Smooth muscle cell (in vitro differentiated cells): ENCODE data around the gene MBLAC2. TPM values are rescaled to one million over a fixed set of nuclear protein-coding genes. Genes with fewer than 3 reads are reported as not detected.

Experiments used
- DNase-seq: peaks from one replicate; lab custom pipeline; 2025; ENCODE audit not compliant: unreplicated experiment; lab: John Stamatoyannopoulos, UW
- H2AFZ ChIP-seq: fragments of 200-600 bp; sonication (generic); 2 replicates; pipeline ENCODE4 v1.6.0; 2016; ENCODE audit warnings: antibody characterized with exemption, low read depth, mild to moderate bottlenecking
- H3F3A ChIP-seq: fragments of 200-600 bp; sonication (generic); 2 replicates; pipeline ENCODE4 v1.6.0; 2017; ENCODE audit warnings: antibody characterized with exemption, low read depth
- H3K27ac ChIP-seq: fragments of 200-600 bp; sonication (generic); 2 replicates; pipeline ENCODE4 v1.5.1; 2016; ENCODE audit warnings: low read depth, mild to moderate bottlenecking
- H3K27me3 ChIP-seq: fragments of 200-600 bp; sonication (generic); 2 replicates; pipeline ENCODE4 v1.6.1; 2016; ENCODE audit warnings: low read depth, mild to moderate bottlenecking
- H3K36me3 ChIP-seq: fragments of 200-600 bp; sonication (generic); 2 replicates; pipeline ENCODE4 v1.5.1; 2016; ENCODE audit warnings: low read depth
- H3K4me1 ChIP-seq: fragments of 200-600 bp; sonication (generic); 2 replicates; pipeline ENCODE4 v1.5.1; 2016; ENCODE audit warnings: low read depth
- H3K4me2 ChIP-seq: fragments of 200-600 bp; sonication (generic); 2 replicates; pipeline ENCODE4 v1.6.0; 2016; ENCODE audit warnings: mild to moderate bottlenecking
- H3K4me3 ChIP-seq: fragments of 200-600 bp; sonication (generic); 2 replicates; pipeline ENCODE4 v1.5.1; 2016; ENCODE audit warnings: mild to moderate bottlenecking
- H3K79me2 ChIP-seq: fragments of 200-600 bp; sonication (generic); 2 replicates; pipeline ENCODE4 v1.6.0; 2016; ENCODE audit warnings: low read depth, mild to moderate bottlenecking
- H3K9ac ChIP-seq: fragments of 200-600 bp; sonication (generic); 2 replicates; pipeline ENCODE4 v1.6.0; 2016; ENCODE audit warnings: low read depth
- H3K9me3 ChIP-seq: fragments of 200-600 bp; sonication (generic); replicated peaks from 2 replicates; pipeline ENCODE4 v1.5.1; 2016; ENCODE audit warnings: low read depth
- H4K20me1 ChIP-seq: fragments of 200-600 bp; sonication (generic); 2 replicates; pipeline ENCODE4 v1.6.0; 2016; ENCODE audit warnings: low read depth
- WGBS: methylation state at CpG from one replicate; pipeline ENCODE4 v1.1.7; 2016; ENCODE audit warnings: low lambda C conversion rate; 5-methylcytosine and 5-hydroxymethylcytosine counted together
- polyA plus RNA-seq: library from polyadenylated mRNA; unstranded; fragments of >200 nt; fragmentation: Nextera tagmentation; extraction: Ambion mirVana; gene quantifications from 2 replicates; pipeline ENCODE4 v1.2.1, GENCODE V29; 2016
- total RNA-seq: library from RNA; depleted of rRNA; stranded (reverse); fragments of >200 nt; gene quantifications from 2 replicates; pipeline ENCODE4 v1.2.3, GENCODE V29; 2014
- TF ChIP-seq, protein P1 (sequence below): fragments of 200-600 bp; sonication (generic); IDR thresholded peaks from 2 replicates; pipeline ENCODE4 v1.5.1; 2017; ENCODE audit warnings: borderline replicate concordance, mild to moderate bottlenecking, antibody characterized with exemption; ENCODE audit not compliant: insufficient read depth, poor library complexity, severe bottlenecking

The MBLAC2 gene
- total and polyA plus RNA-seq, 2 experiments from 2014 or later = 1.9 to 3.8 TPM

DNA sequence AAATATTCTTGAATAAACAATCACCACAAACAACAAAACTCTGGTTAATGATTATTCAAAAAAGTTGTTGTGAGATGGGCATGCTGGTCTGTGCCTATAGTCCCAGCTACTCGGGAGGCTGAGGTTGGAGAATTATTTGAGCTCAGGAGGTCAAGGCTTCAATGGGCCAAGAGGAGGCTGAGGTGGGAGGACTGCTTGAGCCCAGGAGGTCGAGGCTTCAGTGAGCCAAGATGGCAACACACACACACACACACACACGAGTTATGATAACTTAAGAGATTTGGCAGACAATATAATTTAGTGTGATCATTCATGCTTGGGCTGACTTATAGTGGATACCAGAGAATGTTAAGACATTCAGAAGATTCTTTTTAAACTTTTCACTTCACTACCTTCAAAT, 39.9 kb upstream of the MBLAC2 start:
- Histone ChIP-seq H3K4me2 (no peak overlapping the region), H3F3A (no peaks in the 10 kb centered on the region), H3K79me2 (no peaks in the 10 kb centered on the region), H2AFZ (no peak overlapping the region), H3K27ac (no peak overlapping the region), H3K4me1 (no peaks in the 10 kb centered on the region), H4K20me1 (peaks cover 5% of the 10 kb centered on the region), H3K9me3 (no peaks in the 10 kb centered on the region), H3K36me3 (no peaks in the 10 kb centered on the region), H3K9ac (no peak overlapping the region), H3K27me3 (no peaks in the 10 kb centered on the region), H3K4me3 (no peak overlapping the region)
- DNase-seq = no peak
- WGBS = 89% methylated on average over 3 of the region's 3 CpGs
- TF ChIP-seq, protein P1, sequence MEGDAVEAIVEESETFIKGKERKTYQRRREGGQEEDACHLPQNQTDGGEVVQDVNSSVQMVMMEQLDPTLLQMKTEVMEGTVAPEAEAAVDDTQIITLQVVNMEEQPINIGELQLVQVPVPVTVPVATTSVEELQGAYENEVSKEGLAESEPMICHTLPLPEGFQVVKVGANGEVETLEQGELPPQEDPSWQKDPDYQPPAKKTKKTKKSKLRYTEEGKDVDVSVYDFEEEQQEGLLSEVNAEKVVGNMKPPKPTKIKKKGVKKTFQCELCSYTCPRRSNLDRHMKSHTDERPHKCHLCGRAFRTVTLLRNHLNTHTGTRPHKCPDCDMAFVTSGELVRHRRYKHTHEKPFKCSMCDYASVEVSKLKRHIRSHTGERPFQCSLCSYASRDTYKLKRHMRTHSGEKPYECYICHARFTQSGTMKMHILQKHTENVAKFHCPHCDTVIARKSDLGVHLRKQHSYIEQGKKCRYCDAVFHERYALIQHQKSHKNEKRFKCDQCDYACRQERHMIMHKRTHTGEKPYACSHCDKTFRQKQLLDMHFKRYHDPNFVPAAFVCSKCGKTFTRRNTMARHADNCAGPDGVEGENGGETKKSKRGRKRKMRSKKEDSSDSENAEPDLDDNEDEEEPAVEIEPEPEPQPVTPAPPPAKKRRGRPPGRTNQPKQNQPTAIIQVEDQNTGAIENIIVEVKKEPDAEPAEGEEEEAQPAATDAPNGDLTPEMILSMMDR = no peak

DNA sequence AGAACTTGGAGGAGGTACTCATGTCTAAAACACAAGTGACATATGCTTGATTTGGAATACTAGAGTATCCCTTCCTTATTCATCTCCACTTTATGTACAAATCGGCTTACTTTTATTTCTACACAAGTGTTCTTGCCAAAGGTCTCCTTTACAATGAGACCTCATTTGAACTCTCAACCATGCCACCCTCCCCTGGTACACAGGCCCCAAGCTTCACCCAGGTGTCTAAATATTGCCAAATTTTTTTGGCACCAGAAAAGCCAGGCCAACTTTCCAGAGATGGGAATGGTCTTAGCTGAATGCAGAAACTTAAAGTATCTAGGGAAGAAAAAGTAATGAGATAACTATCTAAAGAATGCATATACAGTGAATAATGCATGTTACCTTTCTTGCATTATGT, 35.9 kb upstream of the MBLAC2 start:
- H3K27me3 ChIP-seq = no peaks in the 10 kb centered on the region

DNA sequence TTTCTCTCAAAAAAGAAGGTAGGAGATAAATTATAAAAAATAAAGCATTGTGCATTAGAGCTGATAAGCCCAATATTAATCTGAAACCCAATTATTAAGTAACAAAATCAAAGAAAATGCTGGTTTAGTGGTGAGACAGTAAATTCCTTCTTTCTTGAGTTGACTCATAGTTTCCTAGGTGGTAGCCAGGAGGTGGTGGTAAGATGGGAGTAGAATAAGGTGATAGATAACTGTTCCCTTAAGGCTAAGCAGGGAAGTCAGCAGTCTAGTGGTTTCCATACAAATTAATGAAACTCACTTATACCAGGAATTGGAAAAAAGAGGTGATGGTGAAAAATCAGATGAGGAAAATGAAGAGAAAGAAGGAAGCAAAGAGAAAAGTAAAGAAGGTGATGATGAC, 31.6 kb upstream of the MBLAC2 start:
- Histone ChIP-seq H3K4me1 (no peaks in the 10 kb centered on the region), H3K27me3 (no peaks in the 10 kb centered on the region), H3K4me3 (no peak overlapping the region), H3K9me3 (no peaks in the 10 kb centered on the region), H3K27ac (no peak overlapping the region), H2AFZ (no peak overlapping the region), H3F3A (no peaks in the 10 kb centered on the region), H3K9ac (no peak overlapping the region), H4K20me1 (no peaks in the 10 kb centered on the region), H3K4me2 (no peak overlapping the region), H3K79me2 (no peaks in the 10 kb centered on the region), H3K36me3 (no peaks in the 10 kb centered on the region)
- TF ChIP-seq, protein P1 = no peak
- no peak for DNase-seq

More for the DNA sequence above, 35.9 kb upstream of the MBLAC2 start:
- DNase-seq = no peak
- Histone ChIP-seq H3K9me3 (no peaks in the 10 kb centered on the region), H3K79me2 (no peaks in the 10 kb centered on the region), H3K4me1 (no peaks in the 10 kb centered on the region), H3K4me2 (no peak overlapping the region), H3K4me3 (no peak overlapping the region), H3K36me3 (no peaks in the 10 kb centered on the region), H4K20me1 (no peaks in the 10 kb centered on the region), H2AFZ (no peak overlapping the region), H3F3A (no peaks in the 10 kb centered on the region), H3K9ac (no peak overlapping the region), H3K27ac (no peak overlapping the region)
- 100% methylated on average over 1 of the region's 1 CpG for WGBS
- TF ChIP-seq, protein P1 = no peak

DNA sequence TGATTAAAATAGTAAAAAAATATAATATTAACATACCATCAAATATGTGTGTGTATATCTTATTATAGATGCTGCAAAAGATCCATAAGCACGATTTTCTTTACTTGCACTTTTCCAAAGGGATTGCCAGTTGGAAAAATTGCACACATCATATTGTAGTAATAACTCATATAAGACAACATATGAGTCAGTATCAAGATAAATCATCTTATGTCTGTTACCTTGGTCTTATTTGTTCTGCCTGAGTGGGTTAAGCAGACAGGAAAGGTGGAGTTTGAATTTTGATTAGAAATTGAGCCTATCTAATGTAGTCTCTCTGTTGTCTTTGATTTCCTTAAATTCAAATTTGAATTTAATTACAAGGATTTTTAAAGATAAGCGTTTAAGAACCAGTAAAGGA, 30.2 kb upstream of the MBLAC2 start:
- no peak overlapping the region for H3K4me2 ChIP-seq
- DNase-seq = no peak
- WGBS = 95% methylated on average over 2 of the region's 2 CpGs

More for the DNA sequence above, 30.2 kb upstream of the MBLAC2 start:
- Histone ChIP-seq H2AFZ (no peak overlapping the region), H4K20me1 (no peaks in the 10 kb centered on the region), H3K4me1 (no peaks in the 10 kb centered on the region), H3K27ac (no peak overlapping the region), H3K9me3 (no peaks in the 10 kb centered on the region), H3K36me3 (no peaks in the 10 kb centered on the region), H3K9ac (no peak overlapping the region), H3F3A (no peaks in the 10 kb centered on the region), H3K4me3 (no peak overlapping the region), H3K27me3 (no peaks in the 10 kb centered on the region), H3K79me2 (no peaks in the 10 kb centered on the region)
- TF ChIP-seq, protein P1 = no peak
